Ecto neural progenitor cell (in vitro differentiated cells): ENCODE results near the gene HIC1.
"Not testable (repeated sequence)": the region's sequence is repeated elsewhere in the genome, so short reads cannot be mapped to it uniquely, and the experiment has no call there.

Experiments used
- DNase-seq: peaks from one replicate; pipeline ENCODE4 v3.0.0-alpha.2; 2018; ENCODE audit warnings: low spot score

HIC1 gene

GRCh38 chr17:2054512-2055291, at the start of gene HIC1:
Gene HIC1, plus strand, starts transcription at chr17:2055103. Its CDS starts 1,588 bp downstream, at chr17:2056691.
- peak; percentile 93 for DNase-seq

GRCh38 chr17:2008332-2009126, 46.4 kb upstream of the HIC1 start:
- no peak for DNase-seq

GRCh38 chr17:2009737-2010136, 45.2 kb upstream of the HIC1 start:
- DNase-seq, result no peak

DNA sequence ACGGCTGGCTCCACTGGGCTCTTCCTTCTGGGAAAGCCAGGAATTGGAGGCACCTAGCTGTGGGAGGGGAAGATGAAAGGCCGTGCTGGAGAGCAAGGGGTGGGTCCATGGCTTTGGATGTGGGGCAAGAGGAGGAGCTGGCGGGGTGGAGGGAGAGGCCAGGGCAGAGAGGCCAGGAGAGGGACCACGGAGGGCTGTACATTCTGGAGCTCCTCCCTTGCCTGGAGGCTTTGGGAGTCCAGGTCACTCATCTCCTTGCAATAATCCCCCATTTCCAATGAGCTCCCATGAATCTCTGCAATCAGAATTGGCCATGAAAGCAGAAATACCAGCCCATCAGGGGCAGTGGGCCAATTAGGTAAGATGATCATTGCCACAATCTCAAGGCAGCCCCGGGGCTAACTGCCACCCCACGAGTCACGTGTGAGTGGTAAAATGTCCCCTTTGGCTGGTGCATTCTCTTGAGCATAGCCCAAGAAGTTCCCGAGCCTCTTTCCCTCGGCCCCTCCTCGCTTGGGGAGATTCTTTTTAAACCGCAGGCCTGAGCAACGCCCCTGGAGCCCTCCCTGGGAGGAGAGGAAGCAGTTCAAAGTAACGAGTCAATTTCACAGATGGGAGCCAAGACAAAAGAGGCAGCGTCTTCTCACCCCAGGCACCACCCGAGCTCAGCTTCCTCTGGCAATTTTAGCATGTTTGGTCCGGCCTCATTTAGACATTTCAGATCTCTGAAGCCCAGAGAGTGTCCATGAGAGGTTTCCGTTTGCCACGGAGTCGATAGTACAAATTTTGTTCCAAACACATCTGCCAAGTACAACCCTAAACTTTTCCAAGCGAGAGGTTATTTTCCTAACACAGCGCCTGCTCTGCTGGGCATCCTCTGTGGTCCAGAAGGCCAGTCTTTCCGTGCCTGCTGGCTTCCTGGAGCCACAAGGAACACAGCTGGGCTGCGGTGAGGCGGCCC, 43.2 kb upstream of the HIC1 start:
- peak; percentile 80 for DNase-seq

DNA sequence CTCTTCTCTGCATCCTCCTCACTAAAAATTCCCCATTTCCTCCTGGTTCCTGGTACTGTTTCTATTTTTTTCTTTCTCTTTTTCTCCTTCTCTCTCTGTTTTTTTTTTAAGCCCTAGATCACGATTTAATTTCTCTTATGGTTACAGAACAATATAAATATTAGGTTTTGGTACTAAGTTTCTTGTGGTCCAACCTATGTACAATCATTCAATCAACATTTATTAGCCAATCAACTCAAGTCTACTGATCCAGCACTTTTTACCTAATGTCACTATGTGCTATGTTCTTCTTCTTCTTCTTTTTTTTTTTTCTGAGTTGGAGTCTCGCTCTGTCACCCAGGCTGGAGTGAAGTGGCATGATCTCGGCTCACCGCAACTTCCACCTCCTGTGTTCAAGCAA, 42.4 kb upstream of the HIC1 start:
- no peak for DNase-seq

DNA sequence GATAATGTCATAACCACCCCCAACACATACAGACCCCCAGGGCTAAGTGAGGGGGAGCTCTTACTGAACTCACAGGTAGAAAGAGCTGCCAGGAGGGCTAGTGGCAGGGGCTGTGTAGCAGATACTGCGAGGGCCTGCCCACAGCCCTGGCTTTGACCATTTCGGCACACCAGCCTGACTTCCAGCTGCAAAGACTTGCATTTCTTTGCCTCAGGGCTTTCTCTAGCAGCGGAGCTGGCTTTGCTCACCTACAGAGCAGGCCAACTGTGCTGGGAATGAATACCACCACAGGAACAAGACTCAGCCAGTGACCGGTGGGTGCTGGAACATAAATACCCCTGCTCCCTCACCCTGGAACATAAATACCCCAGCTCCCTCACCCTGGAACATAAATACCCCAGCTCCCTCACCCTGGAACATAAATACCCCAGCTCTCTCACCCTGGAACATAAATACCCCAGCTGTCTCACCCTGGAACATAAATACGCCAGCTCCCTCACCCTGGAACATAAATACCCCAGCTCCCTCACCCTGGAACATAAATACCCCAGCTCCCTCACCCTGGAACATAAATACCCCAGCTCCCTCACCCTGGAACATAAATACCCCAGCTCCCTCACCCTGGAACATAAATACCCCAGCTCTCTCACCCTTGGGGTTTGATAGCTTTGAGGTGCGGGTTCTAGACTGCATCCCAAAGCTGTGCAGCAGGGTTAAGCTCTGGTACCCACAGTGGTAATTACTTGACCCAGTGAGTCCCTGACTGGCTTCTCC, 41.5 kb upstream of the HIC1 start:
- not testable (repeated sequence) for DNase-seq

DNA sequence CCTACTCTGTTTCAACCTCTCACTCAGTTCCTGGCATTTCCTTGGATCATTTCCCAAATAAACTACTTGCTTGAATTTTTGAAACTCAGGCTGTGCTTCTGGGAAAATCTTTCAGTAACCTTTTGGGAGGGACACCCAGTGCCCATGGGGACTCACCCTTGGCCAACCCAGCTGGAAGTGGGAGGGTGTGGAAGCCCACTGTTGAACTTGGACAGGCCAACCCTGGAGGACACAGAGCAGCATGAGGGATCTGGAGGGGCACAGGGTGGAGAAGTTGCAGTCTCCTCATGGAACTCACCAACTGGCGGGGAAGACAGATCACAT, 40.9 kb upstream of the HIC1 start:
- DNase-seq, result no peak

- DNase-seq, result no peak
These were observed 39.6 kb upstream of the HIC1 start for GRCh38 chr17:2015314-2015713.

GRCh38 chr17:2016494-2016893, 38.4 kb upstream of the HIC1 start:
- no peak for DNase-seq

GRCh38 chr17:2017274-2017941, 37.5 kb upstream of the HIC1 start:
- no peak for DNase-seq

DNA sequence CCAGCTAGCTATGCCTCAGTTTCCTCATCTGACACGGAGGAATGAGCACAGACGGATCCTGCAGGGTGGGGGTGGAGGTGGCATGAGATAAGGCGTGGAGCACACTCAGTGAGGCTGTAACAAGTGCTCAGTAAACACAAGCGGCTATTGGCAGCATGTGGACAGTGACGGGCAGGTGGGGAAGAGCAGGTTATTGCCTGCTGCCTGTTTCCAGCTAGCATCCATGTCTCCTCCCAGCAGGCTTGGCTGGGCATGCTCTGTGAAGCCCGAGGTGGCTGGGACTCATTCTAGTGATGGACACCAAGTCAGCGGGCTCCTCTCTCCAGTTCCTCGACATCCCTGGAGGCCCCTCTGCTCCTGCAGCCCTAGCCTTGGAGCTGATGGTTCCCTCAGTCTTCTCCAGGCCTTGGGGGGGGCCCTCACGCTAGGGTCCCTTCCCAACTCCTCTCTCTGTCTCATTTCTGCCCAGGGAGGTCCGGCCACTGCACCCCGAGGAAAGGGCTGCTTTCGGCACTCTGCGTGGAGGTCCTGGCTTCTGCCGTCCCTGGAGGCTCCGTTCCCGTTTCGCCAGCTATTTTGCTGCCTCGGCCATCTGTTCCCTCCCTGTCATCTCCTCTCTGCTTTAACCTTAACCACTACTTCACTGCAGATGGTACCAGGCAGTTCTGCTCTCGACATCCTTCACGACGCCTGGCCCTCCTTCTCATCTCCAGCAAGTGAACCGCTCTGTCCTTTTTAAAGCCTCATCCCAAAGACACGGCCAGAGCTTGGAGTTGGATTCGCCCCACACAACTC, 36.0 kb upstream of the HIC1 start:
- no peak for DNase-seq

DNA sequence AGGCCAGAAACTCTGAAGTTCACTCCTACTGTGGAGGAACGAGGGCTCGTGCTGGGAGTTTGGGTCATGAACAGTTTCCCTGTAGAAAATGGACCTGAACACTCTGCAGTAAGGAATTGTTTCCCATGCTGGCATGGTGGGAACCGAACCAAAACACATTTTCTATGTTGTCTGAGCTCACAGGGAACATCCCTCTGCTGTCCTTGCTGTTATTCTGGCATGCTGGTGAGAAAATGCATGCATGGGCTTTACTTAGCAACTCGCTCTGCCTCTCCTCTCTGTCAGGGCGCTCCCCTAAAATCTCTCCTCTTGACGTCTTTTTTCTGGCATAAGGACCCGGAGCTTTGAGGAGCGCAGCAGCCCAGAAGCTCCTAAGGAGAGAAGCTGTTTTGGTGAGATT, 35.2 kb upstream of the HIC1 start:
- no peak for DNase-seq

- DNase-seq, result no peak
These were observed 34.2 kb upstream of the HIC1 start for GRCh38 chr17:2020721-2021120.

GRCh38 chr17:2022647-2023240, 32.2 kb upstream of the HIC1 start:
- no peak for DNase-seq

DNA sequence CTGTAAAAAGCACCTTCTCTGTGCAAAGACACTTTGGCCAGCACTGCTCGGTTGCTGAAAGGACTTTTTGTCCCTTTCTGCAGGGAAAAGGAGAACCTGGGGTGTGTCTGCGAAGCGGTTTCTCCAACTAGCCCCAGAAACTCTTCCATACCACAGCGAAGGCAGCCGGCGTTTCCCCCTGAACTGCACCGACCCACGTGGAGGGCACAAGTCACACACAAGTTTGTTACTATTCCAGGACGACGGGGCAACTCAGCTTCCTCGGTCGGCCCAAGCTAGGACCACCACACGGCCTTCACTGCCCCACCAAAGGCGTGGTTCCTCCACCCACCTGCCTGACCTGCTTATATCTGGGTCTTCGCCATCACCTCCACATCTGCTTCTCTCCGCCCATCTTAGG, 31.6 kb upstream of the HIC1 start:
- no peak for DNase-seq

DNA sequence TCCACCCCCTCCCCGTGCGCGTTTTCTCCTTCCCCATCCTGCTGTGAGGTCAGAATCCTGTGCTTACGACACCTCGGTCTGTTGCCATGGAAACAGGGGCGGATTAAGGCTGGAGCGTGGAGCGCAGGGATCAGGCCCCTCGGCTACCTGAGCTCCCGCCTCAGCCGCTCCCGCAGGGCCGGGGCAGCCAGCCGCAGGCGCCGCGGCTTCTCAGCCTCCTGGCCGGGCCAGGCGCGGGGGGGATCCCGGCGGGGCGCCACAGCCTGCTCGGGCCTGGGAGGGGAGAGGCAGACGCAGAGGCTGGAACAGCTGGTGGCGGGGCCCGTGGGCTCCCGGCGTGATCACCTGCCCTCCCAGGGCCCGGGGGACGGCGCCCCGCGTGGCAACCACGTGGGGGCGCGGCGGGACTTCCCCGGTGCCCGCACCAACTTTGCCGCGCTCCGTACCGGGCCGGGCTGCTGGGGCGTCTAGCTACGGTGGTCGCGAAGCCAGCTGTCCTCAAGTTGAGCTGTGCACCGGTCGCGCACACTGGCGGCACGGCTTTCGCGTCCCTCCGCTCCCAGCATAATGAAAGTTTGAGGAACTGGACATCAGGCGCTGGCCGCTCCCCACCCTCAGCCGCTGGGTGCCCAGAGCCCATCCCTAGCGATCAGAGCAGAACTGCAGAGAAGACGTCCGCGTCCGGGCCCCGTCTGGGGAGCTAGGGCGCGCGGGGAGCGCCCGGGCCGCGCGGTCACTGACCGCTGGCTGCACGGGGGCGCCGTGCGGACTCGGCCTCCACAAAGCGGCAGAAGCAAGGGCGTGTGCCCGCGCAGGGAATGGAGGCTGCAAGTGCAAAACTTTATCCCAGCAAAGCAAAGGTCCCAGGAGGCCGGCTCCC, 31.0 kb upstream of the HIC1 start:
- DNase-seq, result peak; percentile 97

DNA sequence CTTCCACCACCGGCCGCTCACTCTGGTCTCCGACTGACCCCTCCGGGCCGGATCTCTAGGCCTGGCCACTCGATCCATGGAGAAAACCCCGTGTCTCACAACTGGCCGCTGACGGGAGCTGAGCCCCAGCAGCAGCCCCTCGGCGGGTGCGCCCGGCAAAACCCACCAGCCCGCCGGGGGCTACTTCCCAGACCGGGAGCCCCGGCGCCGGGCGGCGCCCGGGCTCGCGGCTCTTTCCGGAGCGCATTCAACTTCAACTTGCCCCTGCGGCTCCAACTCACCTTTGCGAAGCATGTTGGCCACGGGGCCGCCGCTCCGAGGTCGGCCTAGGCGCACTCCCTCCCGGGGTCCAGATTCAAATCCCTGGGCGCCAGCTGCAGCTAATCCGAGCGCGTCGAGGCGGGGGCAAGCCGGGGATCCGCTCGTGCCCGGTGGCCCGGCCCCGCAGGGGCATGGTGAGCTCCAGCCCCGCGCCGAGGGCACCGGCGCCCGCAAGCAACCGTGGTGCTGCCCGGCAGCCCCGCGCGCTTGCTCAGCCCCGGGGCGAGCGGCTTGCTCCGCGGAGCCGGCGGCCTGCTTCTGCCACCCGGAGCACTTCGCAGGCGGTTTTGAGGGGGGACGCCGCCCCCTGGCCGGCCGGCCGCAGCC, 30.2 kb upstream of the HIC1 start:
- DNase-seq, result no peak

DNA sequence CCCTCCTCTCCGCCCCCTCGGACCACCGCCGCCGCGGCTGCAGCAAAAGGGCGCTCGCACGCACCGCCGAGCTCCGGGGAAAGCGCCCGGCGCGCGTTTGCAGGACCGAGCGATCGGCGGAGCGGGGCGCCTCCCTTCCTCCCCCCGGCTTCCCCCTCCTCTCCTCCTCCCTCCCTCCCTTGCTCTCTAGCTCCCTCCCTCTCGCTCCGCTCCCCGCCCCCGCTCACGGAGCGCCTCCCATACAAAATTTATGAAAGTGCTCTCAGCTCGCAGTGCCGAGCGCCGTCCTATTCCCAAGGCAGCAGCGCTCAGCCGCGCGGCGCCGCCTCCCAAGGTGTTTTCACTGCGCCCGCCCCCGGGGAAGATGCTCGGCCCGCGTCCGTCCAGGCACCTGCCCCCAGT, 29.7 kb upstream of the HIC1 start, which contains the start of gene RTN4RL1:
TSS of gene RTN4RL1 (minus strand) at position 115 of the 402 bp plus-strand sequence. CDS start 469 bp downstream, outside the sequence.
- DNase-seq, result peak; percentile 84
